ENCODE measurements around the gene HAGHL. TPM values are rescaled to one million over a fixed set of nuclear protein-coding genes. Genes with fewer than 3 reads are reported as not detected.
A peak's percentile ranks its signal among the peaks of the same experiment; 100 is the strongest.

The HAGHL gene
- total RNA-seq, 2 experiments from 2014 or later, result 28.8 to 32.6 TPM

GRCh38 chr16:694187-694862, 32.6 kb upstream of the HAGHL start:
- intact Hi-C loops (cut with micrococcal nuclease), result no loop called here
- H3K4me1 Mint-ChIP-seq (ENCODE audit: low read depth), result peaks cover 23% of the 10 kb centered on the region
- H3K4me3 Mint-ChIP-seq, result peak overlapping the region; percentile 68
- ATAC-seq (no peak), DNase-seq (peak; percentile 24)
- no peak for TF ChIP-seq CTCF (IDR thresholded peaks at IDR 0.05)
- no peak overlapping the region for H3K27ac Mint-ChIP-seq
- ChIA-PET POLR2A (interaction anchor here (1.7 to 2.9 kb wide), 3 partner anchors 10 to 22 kb away, joined by 8 to 11 read pairs (median 11); partner anchors contain the start of genes JMJD8 and STUB1), CTCF (no interaction called here)
- peaks cover 4% of the 10 kb centered on the region for H3K27me3 Mint-ChIP-seq
- H3K9me3 Mint-ChIP-seq, result no peaks in the 10 kb centered on the region
- H3K36me3 Mint-ChIP-seq (ENCODE audit: low read depth), result no peaks in the 10 kb centered on the region

- peak overlapping the region; percentile 68 for H3K4me3 Mint-ChIP-seq
- intact Hi-C loops (cut with micrococcal nuclease), result no loop called here
- ATAC-seq (no peak), DNase-seq (no peak)
- H3K36me3 Mint-ChIP-seq (ENCODE audit: low read depth), result no peaks in the 10 kb centered on the region
- H3K27me3 Mint-ChIP-seq, result peaks cover 4% of the 10 kb centered on the region
- H3K27ac Mint-ChIP-seq, result no peak overlapping the region
- CTCF ChIA-PET, result interaction anchor here (0.8 to 1.5 kb wide), 6 partner anchors 9 to 90 kb away, joined by 3 to 5 read pairs (median 3); partner anchors contain the start of gene CIAO3
- peaks cover 20% of the 10 kb centered on the region for H3K4me1 Mint-ChIP-seq (ENCODE audit: low read depth)
- TF ChIP-seq CTCF (IDR thresholded peaks at IDR 0.05), result no peak
- POLR2A ChIA-PET, result interaction anchor here (0.7 to 2.9 kb wide), 13 partner anchors 9 to 169 kb away, joined by 3 to 11 read pairs (median 4); partner anchors contain the start of genes ANTKMT, CCDC78, HAGHL and JMJD8
- no peaks in the 10 kb centered on the region for H3K9me3 Mint-ChIP-seq
Measured at GRCh38 chr16:694863-695354, 32.0 kb upstream of the HAGHL start.

- H3K36me3 Mint-ChIP-seq (ENCODE audit: low read depth), result no peaks in the 10 kb centered on the region
- POLR2A ChIA-PET, result interaction anchor here (0.7 to 2.9 kb wide), 15 partner anchors 8 to 169 kb away, joined by 3 to 11 read pairs (median 4); partner anchors contain the start of genes ANTKMT, CCDC78, HAGHL and JMJD8
- H3K4me1 Mint-ChIP-seq (ENCODE audit: low read depth), result peaks cover 20% of the 10 kb centered on the region
- no peaks in the 10 kb centered on the region for H3K9me3 Mint-ChIP-seq
- peak overlapping the region; percentile 78 for H3K4me3 Mint-ChIP-seq
- no peak for TF ChIP-seq CTCF (IDR thresholded peaks at IDR 0.05)
- DNase-seq (peak; percentile 79), ATAC-seq (peak; percentile 82)
- H3K27ac Mint-ChIP-seq, result peak overlapping the region; percentile 75
- intact Hi-C loops (cut with micrococcal nuclease), result no loop called here
- H3K27me3 Mint-ChIP-seq, result peaks cover 4% of the 10 kb centered on the region
- CTCF ChIA-PET, result interaction anchor here (0.6 to 1.5 kb wide), 8 partner anchors 9 to 90 kb away, joined by 3 to 5 read pairs (median 3); partner anchors contain the start of genes CIAO3 and METRN
Measured at GRCh38 chr16:695355-696089, 31.4 kb upstream of the HAGHL start.

GRCh38 chr16:698911-699671, 27.8 kb upstream of the HAGHL start:
- peaks cover 16% of the 10 kb centered on the region for H3K4me1 Mint-ChIP-seq (ENCODE audit: low read depth)
- ChIA-PET POLR2A (interaction anchor here (2.6 kb wide), 1 partner anchor 9 kb away, joined by 7 read pairs; the partner anchor contains the start of gene WDR24), CTCF (no interaction called here)
- TF ChIP-seq CTCF (IDR thresholded peaks at IDR 0.05), result no peak
- ATAC-seq, result no peak
- intact Hi-C loops (cut with micrococcal nuclease), result no loop called here
- DNase-seq, result no peak
- H3K4me3 Mint-ChIP-seq, result no peak overlapping the region
- H3K27ac Mint-ChIP-seq, result no peak overlapping the region
- H3K36me3 Mint-ChIP-seq (ENCODE audit: low read depth), result no peaks in the 10 kb centered on the region
- no peaks in the 10 kb centered on the region for H3K9me3 Mint-ChIP-seq
- peaks cover 29% of the 10 kb centered on the region for H3K27me3 Mint-ChIP-seq

Data from activated CD8-positive, alpha-beta T cell treated with anti-CD3 and anti-CD28 coated beads for 36 hours (primary cell).